GM18499 (cell line): ENCODE results near the gene FGF5.

Experiments used
- ATAC-seq: cut with Tn5 transposase; IDR thresholded peaks from one replicate; pipeline ENCODE4 v1.9.1; 2021; ENCODE audit warnings: moderate number of reproducible peaks; ENCODE audit not compliant: insufficient read depth, unreplicated experiment

Gene FGF5

DNA sequence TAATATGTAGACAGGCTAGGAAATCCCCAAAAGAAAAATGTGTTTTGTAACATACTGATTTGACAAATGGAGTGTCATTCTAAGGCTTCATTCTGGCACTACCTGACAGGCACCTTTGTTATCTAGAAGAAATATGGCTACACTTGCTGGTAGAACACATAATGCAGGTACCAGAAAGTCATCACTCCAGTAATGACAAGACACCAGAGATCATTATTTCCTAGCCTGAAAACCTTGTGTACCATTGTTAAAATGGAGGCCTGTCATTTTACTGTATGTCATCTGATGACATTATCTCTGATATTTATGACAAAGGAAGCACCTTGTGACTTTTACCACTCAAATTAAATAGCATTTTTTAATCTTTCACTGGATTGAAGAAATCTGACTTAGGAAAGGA lies 13.5 kb upstream of the FGF5 start:
- ATAC-seq, result no peak

DNA sequence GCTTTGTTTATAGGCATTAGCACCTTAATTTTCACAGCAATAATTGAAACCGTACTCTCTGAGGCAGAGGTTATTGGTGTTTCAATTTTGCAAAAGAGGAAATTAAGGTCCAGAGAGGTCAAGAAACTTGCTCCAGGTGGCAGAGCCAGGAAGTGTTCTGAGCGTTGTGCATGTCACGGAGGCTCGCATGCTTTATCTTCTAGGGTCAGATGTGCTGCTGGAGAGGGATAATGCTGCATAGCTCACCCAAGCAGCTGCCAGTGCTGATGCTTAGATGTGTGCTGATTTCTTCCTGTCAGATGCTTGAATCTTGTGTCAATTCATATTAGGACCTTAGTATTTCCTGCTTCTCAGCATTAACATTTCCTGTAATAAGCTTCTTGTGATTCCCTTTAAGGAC lies 13.0 kb upstream of the FGF5 start:
- ATAC-seq, result no peak

DNA sequence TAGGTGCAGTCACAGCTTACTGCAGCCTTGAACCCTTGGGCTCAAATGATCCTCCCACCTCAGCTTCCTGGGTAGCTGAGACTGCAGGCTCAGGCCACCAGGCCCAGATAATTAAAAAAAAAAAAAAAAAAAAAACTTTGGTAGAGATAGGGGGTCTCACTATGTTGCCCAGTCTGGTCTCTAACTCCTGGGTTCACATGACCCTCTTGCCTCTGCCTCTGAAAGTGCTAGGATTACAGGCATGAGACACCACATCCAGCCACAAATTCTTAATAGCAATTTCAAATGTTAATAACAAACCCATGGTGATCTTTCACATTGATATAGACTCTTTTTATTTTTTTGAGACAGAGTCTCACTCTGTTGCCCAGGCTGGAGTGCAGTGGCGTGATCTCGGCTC lies 12.3 kb upstream of the FGF5 start:
- no peak for ATAC-seq

DNA sequence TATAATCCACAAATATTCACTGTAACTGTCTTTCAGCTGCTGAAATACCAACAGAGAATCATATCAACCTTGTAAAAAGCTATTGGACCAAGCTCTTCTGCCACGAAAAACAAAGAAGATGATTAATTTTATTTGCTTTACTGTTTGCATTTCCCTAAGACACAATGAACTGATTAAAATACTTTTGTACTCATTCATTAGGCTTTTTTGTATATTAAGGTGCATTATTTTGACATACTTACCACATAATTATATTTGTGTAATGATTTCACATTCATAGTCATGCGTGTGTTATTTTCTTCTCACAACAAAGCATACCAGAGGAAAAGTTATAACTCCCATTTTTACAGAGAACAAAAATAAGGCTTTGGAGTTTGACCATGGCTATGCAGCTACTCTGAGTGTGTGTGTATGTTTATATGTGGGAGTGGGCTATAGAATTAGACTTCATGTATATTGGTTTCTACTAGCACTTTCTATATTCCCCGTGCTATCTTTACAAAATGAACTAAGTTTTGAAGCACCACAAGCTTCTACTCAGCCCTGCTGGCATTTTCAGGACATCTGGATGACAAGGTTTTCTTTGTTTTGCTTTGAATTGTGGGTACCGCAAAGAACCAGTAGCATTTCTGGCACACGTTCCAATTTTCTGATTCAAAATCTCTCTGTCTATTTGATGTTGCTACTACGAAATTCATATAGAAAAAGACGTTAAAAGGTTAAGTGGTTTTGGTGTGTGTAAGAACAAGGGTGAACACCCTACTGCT lies 11.0 kb upstream of the FGF5 start:
- no peak for ATAC-seq

DNA sequence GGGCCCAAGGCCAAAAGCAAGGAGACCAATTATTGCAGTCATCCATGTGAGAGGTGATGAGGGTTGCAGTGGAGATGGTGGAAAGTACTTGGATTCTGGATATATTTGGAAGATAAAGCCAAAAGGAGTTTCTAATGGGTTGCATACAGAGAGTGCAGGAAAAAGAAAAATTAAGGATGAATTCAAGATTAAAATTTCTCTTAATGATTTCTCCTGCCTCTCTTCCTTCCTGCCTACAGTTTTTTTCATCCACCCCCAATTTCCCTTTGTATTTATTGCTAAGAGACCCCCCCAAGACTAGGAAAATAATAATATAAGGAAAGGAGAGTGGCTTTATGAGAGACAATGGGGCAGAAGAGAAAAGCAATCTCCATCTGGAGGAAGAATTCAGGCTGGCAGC lies 8.6 kb upstream of the FGF5 start:
- ATAC-seq, result no peak

DNA sequence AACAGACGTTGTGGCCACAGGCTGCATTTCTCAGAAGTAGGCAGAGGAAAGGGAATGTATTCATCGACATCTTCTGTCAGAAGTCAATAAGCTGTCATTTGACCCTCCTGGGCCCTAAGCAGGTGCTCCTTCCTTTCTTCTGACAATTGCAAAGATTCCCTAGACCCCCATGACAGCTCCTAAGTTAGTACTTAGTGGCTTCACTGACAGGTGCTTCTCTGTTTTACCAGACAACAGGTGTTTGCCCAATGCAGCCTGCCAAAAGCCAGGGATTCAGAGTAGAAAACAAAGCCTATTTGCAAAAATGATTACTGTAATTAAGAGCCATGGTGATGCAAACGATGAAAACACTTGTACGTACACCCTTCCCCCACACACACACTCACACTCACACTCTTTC lies 7.5 kb upstream of the FGF5 start:
- ATAC-seq, result no peak

DNA sequence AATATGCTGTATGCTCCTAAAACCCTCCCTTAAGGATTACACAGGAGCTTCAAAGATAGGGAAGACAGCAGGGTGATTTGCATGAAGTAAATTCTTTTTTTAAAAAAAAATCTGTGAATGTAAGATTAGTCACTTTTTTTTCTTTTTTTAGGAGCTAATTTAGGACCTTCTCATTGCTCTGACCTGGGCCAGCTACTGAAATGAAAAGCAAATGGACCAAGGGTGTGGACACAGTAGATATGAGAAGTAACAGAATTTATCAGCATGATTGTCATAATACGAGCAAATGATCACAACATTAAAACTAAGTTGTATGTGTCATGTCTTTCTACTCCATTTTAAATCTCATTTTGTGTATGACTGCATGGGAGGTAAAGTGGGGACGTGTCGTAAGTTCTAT lies 6.6 kb upstream of the FGF5 start:
- ATAC-seq, result no peak

DNA sequence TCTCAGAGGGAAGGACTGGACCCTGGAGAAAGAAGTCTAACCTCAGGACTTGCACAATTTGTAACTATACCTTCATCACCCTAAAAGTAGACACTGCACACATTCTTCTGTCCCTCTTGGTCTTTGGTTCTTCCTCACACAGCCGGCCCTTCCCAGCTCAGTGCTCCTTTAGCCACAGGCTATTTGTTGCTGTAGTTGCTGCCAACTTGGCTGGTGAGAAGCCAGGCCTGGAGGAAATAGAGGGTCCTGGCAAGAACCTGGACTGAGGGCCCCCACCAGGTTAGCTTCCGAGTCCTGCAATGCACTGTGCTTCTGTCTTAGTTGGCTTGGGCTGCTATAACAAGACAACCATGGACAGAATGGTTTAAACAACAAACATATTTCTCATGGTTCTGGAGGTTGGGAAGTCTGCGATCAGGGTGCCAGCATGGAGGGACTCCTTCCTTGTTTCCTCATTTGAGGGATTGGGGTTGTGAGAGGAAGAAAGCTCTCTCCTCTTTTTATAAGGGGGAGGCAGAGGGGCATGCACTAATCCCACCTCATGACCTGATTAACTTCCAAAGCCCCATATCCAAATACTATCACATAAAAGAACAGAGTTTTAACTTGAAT lies 4.4 kb upstream of the FGF5 start:
- no peak for ATAC-seq

DNA sequence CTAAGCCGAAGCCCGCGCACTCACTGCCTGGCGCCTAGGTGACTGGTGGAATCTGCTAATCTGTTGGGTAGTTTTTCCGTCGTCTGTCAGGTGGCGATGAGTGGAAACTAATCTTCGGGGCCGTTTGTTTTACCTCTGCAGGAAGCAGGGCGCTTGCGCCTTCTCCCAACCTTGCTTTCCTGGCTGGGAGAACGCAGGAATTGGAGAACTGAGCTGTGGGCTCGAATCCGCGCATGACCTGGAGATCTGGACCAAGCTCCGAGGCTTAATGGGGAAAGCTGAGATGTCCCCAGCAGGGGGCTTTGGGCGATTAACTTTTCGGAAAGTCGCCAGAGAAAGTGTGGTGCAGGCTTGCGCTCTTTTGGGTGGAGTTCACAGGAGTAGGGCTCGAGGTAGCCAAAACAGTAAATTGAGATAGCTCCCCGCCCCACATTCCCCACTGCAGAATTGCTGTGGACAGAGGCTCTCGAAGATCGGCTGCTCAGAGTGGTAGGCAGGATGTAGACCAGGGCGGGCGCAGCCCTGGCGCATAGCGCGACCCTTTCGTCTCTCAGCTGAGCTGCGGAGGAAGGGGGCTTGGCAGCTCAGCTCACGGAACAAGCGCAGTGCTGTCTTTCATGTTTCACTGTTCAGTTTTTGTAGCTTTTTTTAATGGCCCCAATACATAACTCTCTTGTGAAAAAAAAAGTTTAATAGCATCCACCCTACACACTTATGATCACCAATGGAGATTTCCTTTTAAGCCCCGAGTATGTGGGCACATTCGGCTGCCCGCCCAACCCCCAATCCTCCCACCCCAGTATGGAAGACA lies 2.7 kb upstream of the FGF5 start:
- ATAC-seq, result no peak

DNA sequence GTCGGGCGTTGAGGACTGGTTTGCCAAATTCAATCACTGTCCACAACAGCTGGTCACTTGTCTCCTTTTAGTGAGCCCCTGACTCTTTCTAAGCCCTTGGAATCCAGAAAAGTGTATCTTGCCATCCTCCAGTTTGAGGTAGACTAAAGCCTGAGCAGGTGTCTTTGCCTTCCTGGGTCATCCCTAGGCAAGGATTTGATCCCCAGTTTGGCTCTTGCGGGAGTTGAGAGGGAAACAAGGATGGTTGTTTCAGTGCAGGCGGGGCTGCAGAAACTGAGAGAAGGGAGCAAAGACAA lies 2.2 kb upstream of the FGF5 start:
- ATAC-seq, result no peak

DNA sequence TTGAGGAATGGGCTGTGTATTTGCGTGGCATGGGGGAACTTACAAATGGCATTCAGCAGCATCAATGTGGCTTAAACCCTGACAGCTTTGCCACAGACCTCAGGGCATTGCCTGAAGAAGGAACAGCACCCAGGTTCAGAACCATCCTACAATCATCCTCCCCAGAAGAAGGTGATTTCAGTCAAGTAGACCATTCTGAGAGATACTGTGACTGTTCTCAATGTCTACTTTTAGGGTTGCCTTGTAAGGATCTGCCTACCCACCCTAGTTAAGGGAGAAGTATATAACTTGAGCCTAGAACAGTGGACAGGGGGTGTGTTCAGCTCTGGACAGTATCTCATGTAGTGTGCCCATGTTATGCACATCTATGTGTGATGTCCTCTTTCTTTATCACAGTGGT lies 1.6 kb upstream of the FGF5 start:
- ATAC-seq, result no peak

DNA sequence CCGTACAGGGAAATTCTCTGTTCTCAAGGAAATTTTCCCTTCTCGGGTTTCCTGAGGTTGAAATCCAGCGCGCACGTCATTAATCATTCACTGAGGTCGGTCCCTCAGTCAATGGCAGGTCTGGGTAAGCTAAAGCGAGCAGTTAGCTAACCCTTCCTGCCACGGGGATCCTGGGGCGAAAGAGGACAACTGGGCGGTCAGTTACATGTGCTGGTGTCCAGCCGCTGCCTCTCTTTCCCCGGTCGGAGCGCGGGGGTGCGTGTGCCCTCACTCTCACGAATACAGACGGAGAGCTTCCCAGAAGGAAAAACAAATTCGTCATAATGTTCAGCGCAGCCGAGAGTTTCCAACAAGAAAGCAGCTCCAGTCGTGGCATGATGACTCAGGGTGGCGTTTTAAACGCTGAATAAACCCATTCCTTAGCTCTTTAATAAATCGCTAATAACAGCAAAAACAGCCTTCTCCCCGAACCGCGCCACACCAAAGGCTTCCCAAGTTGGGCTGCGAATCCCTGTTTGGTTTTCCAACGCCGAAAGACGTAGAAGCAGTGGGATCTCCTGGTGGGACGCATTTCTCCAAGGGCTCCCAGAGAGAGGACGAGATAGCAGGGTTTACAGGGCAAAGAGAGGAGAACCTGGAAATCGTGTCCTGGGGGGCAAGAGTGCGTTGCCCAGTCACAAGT lies 752 bp upstream of the FGF5 start:
- ATAC-seq, result no peak

DNA sequence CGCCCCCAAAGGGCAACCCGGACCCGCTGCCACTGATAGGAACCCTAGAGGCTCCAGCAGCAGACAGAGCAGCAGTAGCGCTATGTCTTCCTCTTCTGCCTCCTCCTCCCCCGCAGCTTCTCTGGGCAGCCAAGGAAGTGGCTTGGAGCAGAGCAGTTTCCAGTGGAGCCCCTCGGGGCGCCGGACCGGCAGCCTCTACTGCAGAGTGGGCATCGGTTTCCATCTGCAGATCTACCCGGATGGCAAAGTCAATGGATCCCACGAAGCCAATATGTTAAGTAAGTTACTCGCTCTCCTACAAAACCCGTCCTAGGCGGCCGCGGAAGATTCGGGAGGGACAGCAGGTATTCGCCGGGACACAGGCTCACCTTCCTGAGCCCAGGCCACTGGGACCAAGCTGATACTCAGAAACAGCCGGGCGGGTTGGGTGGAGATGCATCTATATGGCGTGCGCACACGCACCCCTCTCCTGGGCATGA lies 477 bp downstream of the FGF5 start:
- ATAC-seq, result no peak

DNA sequence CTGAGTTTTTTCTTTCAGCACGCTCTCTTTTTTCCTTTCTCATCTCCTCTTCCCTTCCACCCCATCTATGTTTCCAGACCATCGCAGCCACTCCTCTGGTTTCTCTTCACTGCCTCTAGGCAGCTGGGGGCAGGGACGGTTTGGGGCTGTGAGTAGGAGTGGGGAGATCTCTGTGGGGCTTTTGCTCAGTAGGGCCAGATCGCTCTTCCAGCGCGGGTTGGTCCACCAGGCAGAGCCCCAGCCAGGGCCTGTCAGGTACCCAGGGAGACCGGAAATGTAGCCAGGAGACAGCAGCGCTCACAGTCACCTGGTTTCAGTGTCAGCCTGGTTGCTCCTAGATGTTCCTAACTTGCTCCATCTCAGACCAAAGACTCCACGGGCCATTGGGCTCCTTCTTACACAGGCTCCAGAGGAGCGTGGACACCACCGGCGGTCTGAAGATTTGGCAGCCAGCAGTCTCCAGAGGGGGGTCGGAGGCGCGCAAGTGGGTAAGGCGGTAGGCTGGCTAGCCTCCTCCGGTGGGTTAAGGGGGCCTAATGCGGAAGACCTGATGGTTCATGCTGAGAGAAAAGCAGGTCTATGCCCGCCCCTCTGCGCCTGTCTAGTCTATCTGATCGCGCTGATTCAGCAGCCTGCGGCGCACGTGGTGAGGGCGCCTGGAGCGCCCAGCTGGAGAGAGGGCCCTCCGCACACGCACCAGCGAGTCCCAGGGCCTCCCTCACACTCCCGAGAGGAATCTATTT lies 1.8 kb downstream of the FGF5 start:
- ATAC-seq, result no peak

DNA sequence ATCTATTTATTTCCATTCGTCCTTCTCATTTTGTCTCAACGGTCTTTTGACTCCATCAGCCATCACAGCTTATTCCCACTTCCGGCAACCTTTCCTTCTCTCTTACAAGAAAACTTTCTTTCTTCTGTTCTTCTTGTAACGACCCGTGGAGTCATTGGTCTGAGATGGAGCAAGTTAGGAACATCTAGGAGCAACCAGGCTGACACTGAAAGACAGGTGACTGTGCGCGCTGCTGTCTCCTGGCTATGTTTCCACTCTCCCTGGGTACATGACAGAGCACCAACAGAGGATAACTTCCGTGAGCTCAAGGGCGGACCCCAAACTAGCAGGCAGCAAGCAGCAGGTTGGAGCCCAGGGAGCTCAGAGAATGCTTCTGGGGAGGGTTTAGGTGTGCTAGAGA lies 2.5 kb downstream of the FGF5 start:
- ATAC-seq, result no peak

DNA sequence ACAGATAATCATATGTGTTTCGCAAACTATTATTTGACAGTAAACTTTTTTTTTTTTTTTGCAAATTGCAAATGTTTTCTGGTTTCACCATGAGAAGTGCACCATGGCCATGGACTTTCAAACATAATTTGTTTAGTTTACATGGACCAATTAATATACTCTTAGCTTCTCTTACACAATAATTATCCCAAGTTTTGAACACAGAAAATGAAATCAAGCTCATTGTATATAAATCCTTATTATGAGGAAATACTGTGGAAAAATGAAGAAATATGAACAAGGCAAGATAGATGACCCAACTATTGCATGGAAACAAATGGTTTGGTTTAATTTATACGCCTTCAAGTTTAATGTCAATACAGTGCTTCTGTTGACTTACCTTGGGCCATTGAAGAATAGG lies 3.9 kb downstream of the FGF5 start:
- ATAC-seq, result no peak

DNA sequence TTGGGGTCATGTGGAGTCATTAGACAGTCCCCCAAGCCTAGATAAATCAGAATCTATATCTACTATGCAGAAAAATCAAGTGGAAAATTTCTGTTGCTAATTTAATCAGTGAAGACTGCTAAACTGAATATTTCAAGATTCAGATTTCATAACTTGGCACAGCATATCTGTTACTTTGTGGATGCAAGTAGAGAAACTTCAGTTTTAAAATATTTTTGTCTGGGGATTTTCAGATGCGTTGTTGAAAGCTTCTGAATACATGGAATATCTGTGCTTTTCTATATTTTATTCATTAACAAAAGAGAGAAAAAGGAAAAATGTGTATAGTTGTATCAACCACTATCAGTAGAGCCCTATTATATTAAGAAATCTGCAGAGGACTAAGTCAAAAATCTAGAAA lies 4.4 kb downstream of the FGF5 start:
- no peak for ATAC-seq

DNA sequence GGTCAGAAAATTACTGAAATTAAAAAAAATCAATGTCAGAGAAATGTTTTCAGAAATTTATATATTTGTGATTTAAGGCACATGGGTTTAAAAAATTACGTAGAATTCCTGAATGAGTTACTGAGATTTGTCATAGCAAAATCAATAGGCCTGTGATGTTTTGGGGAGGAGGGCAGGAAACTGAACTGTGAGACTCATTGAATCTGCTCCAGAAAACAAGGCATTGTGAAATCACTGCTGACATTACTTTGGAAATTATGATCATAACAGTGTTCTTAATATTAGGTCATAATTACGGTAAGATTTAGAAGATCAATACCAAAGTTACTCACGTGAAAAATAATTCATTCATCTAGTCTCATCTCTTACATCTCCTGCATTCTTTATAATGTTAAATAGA lies 5.3 kb downstream of the FGF5 start:
- ATAC-seq, result no peak

DNA sequence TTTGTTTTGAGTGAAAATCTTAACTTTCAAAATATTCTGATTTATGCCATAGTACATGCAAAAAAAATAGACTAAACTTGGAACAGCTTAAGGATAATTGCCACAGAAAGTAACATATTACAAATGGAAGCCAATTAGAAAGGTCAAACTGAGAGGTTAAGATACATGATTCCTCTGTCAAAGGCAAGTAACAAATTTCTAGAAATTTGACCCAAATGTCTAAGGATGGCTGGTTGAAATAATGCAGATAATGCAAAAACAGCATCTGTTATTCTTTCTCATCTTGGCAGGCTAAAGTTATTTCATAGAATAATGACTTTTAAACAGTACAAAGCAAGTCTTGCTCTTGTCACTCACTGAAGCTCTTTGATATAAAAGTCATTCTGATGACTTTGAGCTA lies 10.5 kb downstream of the FGF5 start:
- ATAC-seq, result no peak

DNA sequence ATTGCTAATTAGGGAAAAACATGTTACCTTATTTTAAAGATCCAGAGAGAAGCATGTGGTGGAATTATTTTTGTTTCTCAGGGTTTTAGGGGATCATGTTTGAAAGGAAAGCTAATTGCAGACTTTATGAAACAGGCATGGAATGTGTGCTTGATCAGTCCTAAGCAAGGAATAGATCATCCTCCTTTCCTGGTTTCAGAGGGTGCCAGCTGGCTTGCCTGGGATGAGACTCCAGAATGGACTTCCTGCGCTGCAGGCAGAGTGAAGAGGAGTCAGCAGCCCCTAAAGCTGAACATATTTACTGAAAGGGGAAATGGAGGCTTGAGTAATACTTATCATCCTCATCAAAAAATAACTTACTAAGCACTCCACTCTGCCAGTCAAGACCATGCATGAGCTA lies 13.3 kb downstream of the FGF5 start:
- ATAC-seq, result no peak
